Measurements from ENCODE around the gene PRR29. TPM values are rescaled to one million over a fixed set of nuclear protein-coding genes. Genes with fewer than 3 reads are reported as not detected.

PRR29 gene
- total and polyA plus RNA-seq, 4 donors: 0.02 to 0.35 (median 0.14) TPM; not detected in 1

GRCh38 chr17:63956296-63956920 lies 41.7 kb upstream of the PRR29 start:
- H3K9ac ChIP-seq (ENCODE audit: low read depth in 1 of 2, low read length in 2 of 2): no peak overlapping the region
- 96% methylated on average over 5 of the region's 5 CpGs for WGBS
- no peak overlapping the region for H3K4me3 ChIP-seq (ENCODE audit: low read depth in 1 of 3, low read length in 3 of 3)
- no peaks in the 10 kb centered on the region for H3K36me3 ChIP-seq (ENCODE audit: control insufficient read depth in 4 of 4, insufficient read depth in 3 of 4, low read depth in 1 of 4, low read length in 3 of 4)
- peaks cover 0 to 4% (median 3%) of the 10 kb centered on the region in 4 donors for H3K4me1 ChIP-seq (ENCODE audit: control insufficient read depth in 4 of 4, insufficient read depth in 4 of 4, low read length in 3 of 4)
- no peak for DNase-seq (ENCODE audit: low spot score)
- no peak for TF ChIP-seq RXRA (IDR thresholded peaks at IDR 0.05)
- TF ChIP-seq TAF1 (conservative IDR thresholded peaks at IDR 0.05): no peak
- no peak for TF ChIP-seq YY1 (IDR thresholded peaks at IDR 0.05)
- H3K9me3 ChIP-seq (ENCODE audit: control insufficient read depth in 4 of 4, low read length in 3 of 4): no peaks in the 10 kb centered on the region
- no peak overlapping the region for H3K27ac ChIP-seq (ENCODE audit: low read depth in 1 of 2, low read length in 2 of 2)
- H3K27me3 ChIP-seq (ENCODE audit: control insufficient read depth in 4 of 4, insufficient read depth in 4 of 4, low read length in 3 of 4): no peaks in the 10 kb centered on the region

DNA sequence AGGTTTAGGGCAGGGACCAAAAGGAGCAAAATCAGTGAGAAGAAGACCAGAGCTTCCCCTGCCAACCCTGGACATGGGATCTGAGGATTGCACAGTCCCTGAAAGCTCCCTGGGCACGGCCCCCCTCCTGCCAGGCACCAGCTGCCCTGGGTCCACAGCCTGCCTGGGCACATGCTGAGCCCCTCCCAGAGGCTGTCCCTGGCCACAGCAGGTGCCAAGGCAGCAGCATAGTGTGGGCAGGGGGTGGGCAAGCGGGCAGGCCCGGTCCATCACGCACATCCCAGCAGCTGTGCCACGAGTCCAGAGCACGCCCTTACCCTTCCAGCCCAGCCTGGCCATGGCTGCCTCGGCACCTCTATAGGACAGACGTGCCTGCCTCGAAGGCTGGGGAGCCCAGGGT lies 38.1 kb upstream of the PRR29 start:
- 85% methylated on average over 9 of the region's 9 CpGs for WGBS
- H3K36me3 ChIP-seq (ENCODE audit: control insufficient read depth in 4 of 4, insufficient read depth in 3 of 4, low read depth in 1 of 4, low read length in 3 of 4): no peaks in the 10 kb centered on the region
- peaks cover 2 to 5% (median 4%) of the 10 kb centered on the region in 4 donors for H3K4me1 ChIP-seq (ENCODE audit: control insufficient read depth in 4 of 4, insufficient read depth in 4 of 4, low read length in 3 of 4)
- TF ChIP-seq HNF4A (conservative IDR thresholded peaks at IDR 0.05) (no peak), GABPA (IDR thresholded peaks at IDR 0.05 in 1 of 2, conservative IDR thresholded peaks at IDR 0.05 in 1 of 2) (no peak), TAF1 (conservative IDR thresholded peaks at IDR 0.05) (no peak)
- H3K27ac ChIP-seq (ENCODE audit: low read depth in 1 of 2, low read length in 2 of 2): no peak overlapping the region
- H3K9me3 ChIP-seq (ENCODE audit: control insufficient read depth in 4 of 4, low read length in 3 of 4): no peaks in the 10 kb centered on the region
- no peaks in the 10 kb centered on the region for H3K27me3 ChIP-seq (ENCODE audit: control insufficient read depth in 4 of 4, insufficient read depth in 4 of 4, low read length in 3 of 4)
- no peak for DNase-seq (ENCODE audit: low spot score)
- H3K4me3 ChIP-seq (ENCODE audit: low read depth in 1 of 3, low read length in 3 of 3): no peak overlapping the region
- H3K9ac ChIP-seq (ENCODE audit: low read depth in 1 of 2, low read length in 2 of 2): no peak overlapping the region

GRCh38 chr17:63960430-63960829 lies 37.7 kb upstream of the PRR29 start:
- Histone ChIP-seq H3K4me3 (ENCODE audit: low read depth in 1 of 3, low read length in 3 of 3) (no peak overlapping the region), H3K9me3 (ENCODE audit: control insufficient read depth in 4 of 4, low read length in 3 of 4) (no peaks in the 10 kb centered on the region), H3K27ac (ENCODE audit: low read depth in 1 of 2, low read length in 2 of 2) (no peak overlapping the region), H3K9ac (ENCODE audit: low read depth in 1 of 2, low read length in 2 of 2) (no peak overlapping the region), H3K27me3 (ENCODE audit: control insufficient read depth in 4 of 4, insufficient read depth in 4 of 4, low read length in 3 of 4) (no peaks in the 10 kb centered on the region), H3K36me3 (ENCODE audit: control insufficient read depth in 4 of 4, insufficient read depth in 3 of 4, low read depth in 1 of 4, low read length in 3 of 4) (no peaks in the 10 kb centered on the region), H3K4me1 (ENCODE audit: control insufficient read depth in 4 of 4, insufficient read depth in 4 of 4, low read length in 3 of 4) (peaks cover 2 to 5% (median 4%) of the 10 kb centered on the region in 4 donors)
- TF ChIP-seq YY1 (IDR thresholded peaks at IDR 0.05): no peak
- TF ChIP-seq EGR1 (IDR thresholded peaks at IDR 0.05; ENCODE audit: low read depth in 2 of 2): no peak
- TF ChIP-seq FOXA1 (IDR thresholded peaks at IDR 0.05): no peak
- no peak for TF ChIP-seq ZBTB33 (IDR thresholded peaks at IDR 0.05)
- no peak for TF ChIP-seq SP1 (IDR thresholded peaks at IDR 0.05)
- TF ChIP-seq TAF1 (conservative IDR thresholded peaks at IDR 0.05): no peak
- TF ChIP-seq, protein P1, sequence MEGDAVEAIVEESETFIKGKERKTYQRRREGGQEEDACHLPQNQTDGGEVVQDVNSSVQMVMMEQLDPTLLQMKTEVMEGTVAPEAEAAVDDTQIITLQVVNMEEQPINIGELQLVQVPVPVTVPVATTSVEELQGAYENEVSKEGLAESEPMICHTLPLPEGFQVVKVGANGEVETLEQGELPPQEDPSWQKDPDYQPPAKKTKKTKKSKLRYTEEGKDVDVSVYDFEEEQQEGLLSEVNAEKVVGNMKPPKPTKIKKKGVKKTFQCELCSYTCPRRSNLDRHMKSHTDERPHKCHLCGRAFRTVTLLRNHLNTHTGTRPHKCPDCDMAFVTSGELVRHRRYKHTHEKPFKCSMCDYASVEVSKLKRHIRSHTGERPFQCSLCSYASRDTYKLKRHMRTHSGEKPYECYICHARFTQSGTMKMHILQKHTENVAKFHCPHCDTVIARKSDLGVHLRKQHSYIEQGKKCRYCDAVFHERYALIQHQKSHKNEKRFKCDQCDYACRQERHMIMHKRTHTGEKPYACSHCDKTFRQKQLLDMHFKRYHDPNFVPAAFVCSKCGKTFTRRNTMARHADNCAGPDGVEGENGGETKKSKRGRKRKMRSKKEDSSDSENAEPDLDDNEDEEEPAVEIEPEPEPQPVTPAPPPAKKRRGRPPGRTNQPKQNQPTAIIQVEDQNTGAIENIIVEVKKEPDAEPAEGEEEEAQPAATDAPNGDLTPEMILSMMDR (IDR thresholded peaks at IDR 0.05; ENCODE audit: low read depth, low read length, missing input control): no peak
- no peak for DNase-seq (ENCODE audit: low spot score)
- WGBS: 86% methylated on average over 7 of the region's 7 CpGs
